Measurements from ENCODE around the gene BHLHE23.

Gene BHLHE23

GRCh38 chr20:63004607-63005364, 2.0 kb downstream of the BHLHE23 start:
- peaks cover 7% of the 10 kb centered on the region for H3K4me1 Mint-ChIP-seq (ENCODE audit: low read depth)
- H3K27me3 Mint-ChIP-seq (ENCODE audit: low read depth): peaks cover 75% of the 10 kb centered on the region
- H3K36me3 Mint-ChIP-seq (ENCODE audit: low read depth): peaks cover 2% of the 10 kb centered on the region
- DNase-seq (ENCODE audit: low spot score): no peak
- no peak overlapping the region for H3K27ac Mint-ChIP-seq
- H3K4me3 Mint-ChIP-seq: peak overlapping the region; percentile 18
- H3K9me3 Mint-ChIP-seq: no peaks in the 10 kb centered on the region

- Mint-ChIP-seq H3K4me3 (no peak overlapping the region), H3K4me1 (ENCODE audit: low read depth) (peaks cover 6% of the 10 kb centered on the region), H3K27me3 (ENCODE audit: low read depth) (peaks cover 78% of the 10 kb centered on the region), H3K36me3 (ENCODE audit: low read depth) (no peaks in the 10 kb centered on the region), H3K27ac (no peak overlapping the region), H3K9me3 (no peaks in the 10 kb centered on the region)
- DNase-seq (ENCODE audit: low spot score): no peak
Measured at GRCh38 chr20:63003546-63003945, 3.2 kb downstream of the BHLHE23 start.

GRCh38 chr20:63002511-63002910, 4.3 kb downstream of the BHLHE23 start:
- H3K4me1 Mint-ChIP-seq (ENCODE audit: low read depth): peaks cover 6% of the 10 kb centered on the region

GRCh38 chr20:63000958-63001357, 5.8 kb downstream of the BHLHE23 start:
- Mint-ChIP-seq H3K27me3 (ENCODE audit: low read depth) (peaks cover 72% of the 10 kb centered on the region), H3K27ac (no peak overlapping the region), H3K9me3 (no peaks in the 10 kb centered on the region), H3K4me1 (ENCODE audit: low read depth) (peaks cover 6% of the 10 kb centered on the region), H3K4me3 (no peak overlapping the region), H3K36me3 (ENCODE audit: low read depth) (no peaks in the 10 kb centered on the region)
- no peak for DNase-seq (ENCODE audit: low spot score)

More at GRCh38 chr20:63002511-63002910, 4.3 kb downstream of the BHLHE23 start:
- Mint-ChIP-seq H3K4me3 (no peak overlapping the region), H3K27ac (no peak overlapping the region), H3K9me3 (no peaks in the 10 kb centered on the region), H3K36me3 (ENCODE audit: low read depth) (no peaks in the 10 kb centered on the region), H3K27me3 (ENCODE audit: low read depth) (peaks cover 78% of the 10 kb centered on the region)
- no peak for DNase-seq (ENCODE audit: low spot score)

- peaks cover 65% of the 10 kb centered on the region for H3K27me3 Mint-ChIP-seq (ENCODE audit: low read depth)
- H3K36me3 Mint-ChIP-seq (ENCODE audit: low read depth): no peaks in the 10 kb centered on the region
- no peak for DNase-seq (ENCODE audit: low spot score)
- H3K4me1 Mint-ChIP-seq (ENCODE audit: low read depth): peaks cover 6% of the 10 kb centered on the region
- H3K4me3 Mint-ChIP-seq: no peak overlapping the region
- no peaks in the 10 kb centered on the region for H3K9me3 Mint-ChIP-seq
- H3K27ac Mint-ChIP-seq: no peak overlapping the region
Measured at GRCh38 chr20:63000036-63000435, 6.7 kb downstream of the BHLHE23 start.

DNA sequence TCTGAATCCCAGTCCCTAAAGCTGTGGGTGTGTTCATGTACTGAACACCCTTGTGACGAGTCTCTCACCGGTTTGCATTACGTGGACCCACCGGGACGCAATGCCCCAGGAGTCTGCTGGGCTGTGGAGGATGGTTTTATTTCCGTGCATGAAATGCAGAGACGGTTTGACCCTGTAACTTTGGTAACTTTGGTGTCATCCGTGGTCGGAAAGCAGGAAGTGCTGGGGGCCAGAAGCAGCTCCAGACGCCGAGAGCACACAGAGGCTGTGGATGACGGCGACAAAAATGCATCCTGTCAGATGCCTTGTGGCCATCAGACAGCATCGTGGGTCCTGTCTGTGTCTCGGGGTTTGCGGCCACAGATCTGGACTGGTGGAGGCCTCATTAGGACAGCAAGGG, 7.2 kb downstream of the BHLHE23 start:
- Mint-ChIP-seq H3K4me1 (ENCODE audit: low read depth) (peaks cover 6% of the 10 kb centered on the region), H3K36me3 (ENCODE audit: low read depth) (no peaks in the 10 kb centered on the region), H3K27ac (no peak overlapping the region), H3K9me3 (no peaks in the 10 kb centered on the region), H3K27me3 (ENCODE audit: low read depth) (peaks cover 63% of the 10 kb centered on the region), H3K4me3 (no peak overlapping the region)
- DNase-seq (ENCODE audit: low spot score): no peak

DNA sequence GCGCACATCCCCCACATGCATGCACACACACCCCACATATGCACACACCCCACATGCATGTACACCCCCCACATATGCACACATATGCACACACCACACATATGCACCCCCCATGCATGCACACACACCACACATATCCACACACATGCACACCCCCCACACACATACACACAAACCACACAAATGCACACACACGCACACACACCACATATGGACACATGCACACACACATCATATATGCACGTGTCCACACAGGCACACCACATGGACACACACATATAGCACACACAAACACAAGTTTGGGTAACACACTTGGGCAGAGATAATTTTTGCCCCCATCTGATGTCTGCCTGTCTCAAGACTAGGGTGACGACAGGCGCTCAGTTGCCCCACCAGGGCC, 8.3 kb downstream of the BHLHE23 start:
- H3K27ac Mint-ChIP-seq: no peak overlapping the region
- DNase-seq (ENCODE audit: low spot score): no peak
- no peak overlapping the region for H3K4me3 Mint-ChIP-seq
- H3K9me3 Mint-ChIP-seq: no peaks in the 10 kb centered on the region
- H3K27me3 Mint-ChIP-seq (ENCODE audit: low read depth): peaks cover 53% of the 10 kb centered on the region
- no peaks in the 10 kb centered on the region for H3K36me3 Mint-ChIP-seq (ENCODE audit: low read depth)
- peaks cover 6% of the 10 kb centered on the region for H3K4me1 Mint-ChIP-seq (ENCODE audit: low read depth)

DNA sequence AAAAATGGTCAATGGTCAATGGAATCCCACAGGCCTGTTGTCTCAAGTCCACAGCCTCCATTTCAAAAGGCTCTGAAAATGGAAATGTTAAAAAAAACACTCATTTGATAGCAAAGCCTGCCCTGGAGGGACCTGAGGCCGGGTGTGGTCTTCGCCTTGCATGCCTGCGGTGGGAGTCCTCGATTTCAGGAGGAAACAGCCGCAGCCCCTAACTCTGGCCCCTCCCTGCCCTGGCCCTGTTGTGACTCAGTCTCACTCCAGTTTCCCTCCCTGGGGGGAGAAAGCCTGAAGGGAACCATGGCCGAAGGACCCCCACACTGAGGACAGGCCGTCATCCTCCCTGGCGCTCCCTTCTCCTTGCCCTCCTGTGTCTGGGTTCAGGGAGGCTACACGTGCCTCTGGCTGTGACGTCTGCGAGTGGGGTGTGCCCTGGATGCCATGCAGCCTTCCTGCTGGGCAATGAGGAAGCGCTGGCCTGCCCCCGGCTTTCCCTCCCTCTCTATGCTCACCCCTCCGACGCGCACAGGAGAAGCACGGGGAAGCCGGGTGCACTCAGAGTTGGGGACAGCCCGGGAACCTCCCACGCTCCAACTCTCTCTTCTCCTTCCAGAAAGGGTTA, 9.2 kb downstream of the BHLHE23 start:
- H3K4me3 Mint-ChIP-seq: no peak overlapping the region
- H3K36me3 Mint-ChIP-seq (ENCODE audit: low read depth): no peaks in the 10 kb centered on the region
- peaks cover 6% of the 10 kb centered on the region for H3K4me1 Mint-ChIP-seq (ENCODE audit: low read depth)
- no peak overlapping the region for H3K27ac Mint-ChIP-seq
- no peak for DNase-seq (ENCODE audit: low spot score)
- peaks cover 44% of the 10 kb centered on the region for H3K27me3 Mint-ChIP-seq (ENCODE audit: low read depth)
- H3K9me3 Mint-ChIP-seq: no peaks in the 10 kb centered on the region

- Mint-ChIP-seq H3K4me1 (ENCODE audit: low read depth) (peaks cover 6% of the 10 kb centered on the region), H3K4me3 (no peak overlapping the region), H3K27ac (no peak overlapping the region), H3K9me3 (no peaks in the 10 kb centered on the region), H3K36me3 (ENCODE audit: low read depth) (no peaks in the 10 kb centered on the region), H3K27me3 (ENCODE audit: low read depth) (peaks cover 38% of the 10 kb centered on the region)
- DNase-seq (ENCODE audit: low spot score): no peak
Measured at GRCh38 chr20:62996596-62996982, 10.2 kb downstream of the BHLHE23 start.

DNA sequence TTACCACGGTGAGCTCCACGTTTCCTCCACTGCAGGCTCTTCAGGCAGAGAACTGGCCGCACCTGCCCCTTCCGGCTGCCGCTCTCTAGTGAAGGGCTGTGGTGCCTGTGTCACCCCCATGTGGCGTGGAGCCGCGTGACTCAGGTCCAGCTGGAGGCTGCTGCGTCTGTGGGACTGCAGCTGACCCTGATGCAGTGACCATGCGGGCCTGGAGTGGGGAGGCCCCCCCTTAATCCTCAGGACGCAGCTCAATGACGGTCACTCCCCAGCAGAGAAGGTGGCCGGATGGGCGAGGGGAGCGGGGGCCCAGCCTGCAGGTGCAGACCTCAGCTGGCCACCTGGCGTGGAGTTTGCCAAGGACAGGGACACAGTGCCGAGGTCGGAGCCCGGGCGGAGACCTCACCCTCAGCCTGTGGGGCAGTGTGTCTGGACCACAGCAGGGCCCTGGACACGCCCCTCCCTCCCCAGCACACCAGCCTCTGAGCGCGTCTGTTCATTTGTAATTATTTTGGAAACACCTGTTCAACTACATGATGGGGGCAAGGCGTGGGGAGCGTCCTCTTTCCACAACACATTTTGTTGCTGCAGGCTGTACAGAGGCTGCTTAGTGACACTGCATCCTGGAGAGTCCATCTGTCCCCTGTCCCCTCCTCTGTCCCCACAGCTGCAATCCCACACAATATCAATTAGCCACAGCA, 10.7 kb downstream of the BHLHE23 start:
- Mint-ChIP-seq H3K4me3 (no peak overlapping the region), H3K36me3 (ENCODE audit: low read depth) (no peaks in the 10 kb centered on the region), H3K27me3 (ENCODE audit: low read depth) (peaks cover 35% of the 10 kb centered on the region), H3K9me3 (no peaks in the 10 kb centered on the region), H3K4me1 (ENCODE audit: low read depth) (peaks cover 6% of the 10 kb centered on the region), H3K27ac (no peak overlapping the region)
- DNase-seq (ENCODE audit: low spot score): no peak

GRCh38 chr20:62995481-62995880, 11.3 kb downstream of the BHLHE23 start:
- H3K4me1 Mint-ChIP-seq (ENCODE audit: low read depth): peaks cover 6% of the 10 kb centered on the region
- no peak overlapping the region for H3K4me3 Mint-ChIP-seq
- no peaks in the 10 kb centered on the region for H3K9me3 Mint-ChIP-seq
- no peaks in the 10 kb centered on the region for H3K36me3 Mint-ChIP-seq (ENCODE audit: low read depth)
- no peak overlapping the region for H3K27ac Mint-ChIP-seq
- no peak for DNase-seq (ENCODE audit: low spot score)
- peaks cover 33% of the 10 kb centered on the region for H3K27me3 Mint-ChIP-seq (ENCODE audit: low read depth)

- H3K9me3 Mint-ChIP-seq: no peaks in the 10 kb centered on the region
- H3K4me1 Mint-ChIP-seq (ENCODE audit: low read depth): peaks cover 6% of the 10 kb centered on the region
- no peaks in the 10 kb centered on the region for H3K36me3 Mint-ChIP-seq (ENCODE audit: low read depth)
- H3K27me3 Mint-ChIP-seq (ENCODE audit: low read depth): peaks cover 28% of the 10 kb centered on the region
- H3K27ac Mint-ChIP-seq: no peak overlapping the region
- no peak overlapping the region for H3K4me3 Mint-ChIP-seq
- DNase-seq (ENCODE audit: low spot score): no peak
Measured at GRCh38 chr20:62994869-62995281, 11.9 kb downstream of the BHLHE23 start.

DNA sequence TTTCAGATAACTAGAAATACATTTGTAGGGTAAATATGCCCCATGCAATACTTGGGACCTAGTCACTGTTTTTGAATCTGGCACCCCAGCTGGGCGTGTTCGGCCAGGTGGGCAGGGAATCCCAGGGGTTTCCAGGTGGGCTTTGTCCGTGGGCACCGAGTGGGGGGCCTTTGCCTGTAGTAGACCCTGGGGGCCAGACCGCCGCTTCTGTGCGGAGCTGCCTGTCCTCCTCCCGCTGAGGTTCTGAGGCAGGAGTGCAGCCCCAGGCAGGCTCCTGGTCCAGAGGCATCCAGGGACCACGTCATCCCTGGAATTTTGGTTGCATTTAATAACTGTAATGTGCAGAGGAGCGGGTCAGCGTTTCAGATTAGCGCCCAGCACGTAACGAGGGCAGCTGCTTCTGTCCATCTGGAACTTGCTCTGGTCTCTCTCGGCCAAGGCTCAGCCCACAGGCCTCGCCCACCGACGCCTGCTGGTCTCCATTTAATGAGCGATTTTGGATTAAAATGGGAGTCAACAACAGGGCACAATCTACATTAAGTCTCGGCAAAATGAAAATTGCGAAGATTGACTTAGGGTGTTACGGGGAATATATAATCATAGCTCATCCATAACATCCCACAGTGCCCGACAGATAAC, 12.8 kb downstream of the BHLHE23 start:
- Mint-ChIP-seq H3K27me3 (ENCODE audit: low read depth) (peaks cover 19% of the 10 kb centered on the region), H3K4me1 (ENCODE audit: low read depth) (no peaks in the 10 kb centered on the region), H3K9me3 (no peaks in the 10 kb centered on the region), H3K4me3 (no peak overlapping the region), H3K36me3 (ENCODE audit: low read depth) (no peaks in the 10 kb centered on the region), H3K27ac (no peak overlapping the region)
- no peak for DNase-seq (ENCODE audit: low spot score)

- no peak for DNase-seq (ENCODE audit: low spot score)
- no peaks in the 10 kb centered on the region for H3K4me1 Mint-ChIP-seq (ENCODE audit: low read depth)
- no peak overlapping the region for H3K27ac Mint-ChIP-seq
- no peaks in the 10 kb centered on the region for H3K9me3 Mint-ChIP-seq
- H3K4me3 Mint-ChIP-seq: no peak overlapping the region
- H3K27me3 Mint-ChIP-seq (ENCODE audit: low read depth): peaks cover 6% of the 10 kb centered on the region
- no peaks in the 10 kb centered on the region for H3K36me3 Mint-ChIP-seq (ENCODE audit: low read depth)
Measured at GRCh38 chr20:62991863-62992262, 14.9 kb downstream of the BHLHE23 start.

Measured in T-helper 2 cell treated with Interferon-gamma antibody and Interleukin-4, amounts not matched to agents 5 μg/mL and 100 μg/mL, for 36 hours (primary cell).